HuH-7.5 (cell line): ENCODE results near the gene SH3BGRL2.

ENCODE experiments used
- DNase-seq: peaks from one replicate; pipeline ENCODE4 v3.0.0; 2011; ENCODE audit warnings: low spot score

SH3BGRL2 gene

GRCh38 chr6:79630883-79631692 lies at the start of gene SH3BGRL2:
Gene SH3BGRL2, plus strand, starts transcription at chr6:79631329. Its CDS starts 133 bp downstream, at chr6:79631462.
- DNase-seq = peak; percentile 73

GRCh38 chr6:79584332-79584731 lies 46.8 kb upstream of the SH3BGRL2 start:
- DNase-seq = no peak

- peak; percentile 28 for DNase-seq
Observed at GRCh38 chr6:79586548-79586947, 44.6 kb upstream of the SH3BGRL2 start.

DNA sequence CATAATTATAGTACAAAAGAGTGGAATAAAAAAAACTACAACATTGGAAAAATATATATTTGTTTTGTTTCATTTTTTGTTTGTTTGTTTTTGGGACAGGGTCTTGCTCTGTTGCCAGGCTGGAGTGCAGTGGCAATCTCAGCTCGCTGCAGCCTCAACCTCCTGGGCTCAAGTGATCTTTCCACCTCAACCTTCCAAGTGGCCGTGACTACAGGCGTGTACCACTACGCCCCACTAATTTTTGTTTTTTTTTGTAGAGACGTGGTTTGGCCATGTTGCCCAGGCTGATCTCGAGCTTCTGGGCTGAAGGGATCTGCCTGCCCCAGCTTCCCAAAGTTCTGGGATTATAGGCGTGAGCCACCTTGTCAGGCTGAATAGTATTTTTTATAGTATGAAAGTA lies 41.4 kb upstream of the SH3BGRL2 start:
- DNase-seq = no peak

DNA sequence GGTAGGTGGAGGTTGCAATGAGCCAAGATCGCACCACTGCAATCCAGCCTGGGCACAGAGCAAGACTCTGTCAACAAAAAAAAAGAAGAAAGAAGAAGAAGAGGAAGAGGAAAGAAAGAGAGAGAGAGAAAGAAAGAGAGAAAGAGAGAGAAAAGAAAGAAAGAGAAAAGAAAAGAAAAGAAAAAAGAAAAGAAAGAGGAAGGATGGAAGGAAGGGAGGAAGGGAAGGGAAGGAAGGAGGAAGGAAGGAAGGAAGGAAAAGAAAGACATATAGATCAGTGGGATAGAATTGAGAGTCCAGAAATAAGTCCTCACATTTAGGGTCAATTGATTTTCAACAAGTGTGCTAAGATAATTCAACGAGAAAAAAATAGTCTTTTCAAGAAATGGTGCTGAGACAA lies 34.0 kb upstream of the SH3BGRL2 start:
- no peak for DNase-seq

- no peak for DNase-seq
Observed at GRCh38 chr6:79598012-79598411, 33.1 kb upstream of the SH3BGRL2 start.

- no peak for DNase-seq
Observed at GRCh38 chr6:79599725-79600259, 31.3 kb upstream of the SH3BGRL2 start.

GRCh38 chr6:79600313-79600712 lies 30.8 kb upstream of the SH3BGRL2 start:
- no peak for DNase-seq

- no peak for DNase-seq
Observed at GRCh38 chr6:79600812-79601609, 30.1 kb upstream of the SH3BGRL2 start.

GRCh38 chr6:79602859-79603258 lies 28.3 kb upstream of the SH3BGRL2 start:
- DNase-seq = no peak

DNA sequence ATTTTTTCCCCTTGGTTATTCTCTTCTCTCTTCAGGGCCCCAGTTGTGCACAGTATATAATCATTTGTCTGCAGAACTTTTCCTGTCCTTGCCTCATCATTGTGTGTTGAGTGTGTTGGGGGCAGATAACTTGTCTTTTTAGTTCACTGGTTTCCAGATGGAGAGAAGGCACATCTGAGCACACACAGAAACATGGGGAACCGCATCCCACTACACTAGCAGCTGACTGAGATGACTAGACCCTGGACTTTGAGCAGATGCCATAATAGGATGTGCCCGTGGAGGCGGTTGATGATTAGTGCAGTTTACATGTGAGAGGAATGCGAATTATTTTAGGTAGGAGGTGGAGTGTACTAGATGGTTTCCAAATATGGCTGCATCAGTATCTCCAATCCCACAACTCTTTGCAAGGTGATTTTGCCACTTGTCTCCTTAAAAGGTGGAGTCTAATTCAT lies 26.5 kb upstream of the SH3BGRL2 start:
- DNase-seq = no peak

DNA sequence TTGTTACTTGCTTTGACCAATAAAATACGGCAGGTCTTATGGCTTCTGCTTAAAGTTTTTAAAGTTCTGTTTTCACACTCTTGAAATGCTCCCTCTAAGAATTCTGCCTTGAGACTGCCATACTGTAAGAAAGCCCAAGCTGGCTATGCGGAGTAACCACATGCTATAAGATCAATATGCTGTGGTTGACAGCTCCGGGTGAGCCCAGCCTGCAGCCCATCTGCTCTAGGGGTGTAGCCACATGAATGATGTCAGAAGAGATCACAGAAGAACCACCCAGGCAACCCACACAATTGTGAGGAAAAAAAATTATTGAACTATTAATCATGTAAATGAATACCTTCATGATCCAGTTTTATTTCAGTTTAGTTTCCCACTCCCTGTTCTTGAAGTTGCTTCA lies 26.1 kb upstream of the SH3BGRL2 start:
- DNase-seq = no peak

DNA sequence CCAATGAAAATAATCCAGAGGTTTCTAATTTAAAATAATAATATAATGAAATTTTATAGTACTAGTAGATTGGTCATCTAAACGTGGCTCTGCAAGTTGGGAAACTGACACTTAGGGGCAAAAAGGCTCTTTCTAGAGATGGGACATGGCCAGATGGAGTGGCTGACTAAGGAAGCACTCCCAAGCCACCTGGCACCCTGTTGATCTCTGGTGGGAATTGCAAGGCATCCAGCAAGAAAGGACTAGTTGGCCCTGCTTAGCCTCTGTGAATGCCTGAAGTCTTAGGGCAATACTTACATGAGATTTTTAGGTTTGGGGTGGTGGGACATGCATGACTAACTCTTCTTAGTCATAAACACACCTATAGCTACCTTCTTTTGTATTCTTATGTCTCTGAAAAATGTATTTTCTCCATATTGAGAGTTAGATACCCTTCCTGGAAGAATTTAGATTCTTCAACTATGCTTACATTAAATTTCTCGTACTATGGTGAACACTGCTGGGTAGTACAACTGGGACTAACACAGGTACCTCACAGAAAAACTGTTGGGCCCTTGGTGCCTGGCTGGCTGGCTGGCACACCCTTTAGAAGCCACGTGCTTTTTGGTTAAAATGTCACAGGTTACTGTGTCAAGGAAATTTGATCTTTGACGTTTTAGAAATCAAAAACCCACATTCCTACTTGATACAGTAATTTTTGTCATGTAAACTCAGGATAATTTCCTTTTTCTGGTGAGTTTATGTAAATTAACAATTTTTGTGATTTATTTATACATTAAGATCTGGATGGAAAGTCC lies 25.0 kb upstream of the SH3BGRL2 start:
- no peak for DNase-seq

DNA sequence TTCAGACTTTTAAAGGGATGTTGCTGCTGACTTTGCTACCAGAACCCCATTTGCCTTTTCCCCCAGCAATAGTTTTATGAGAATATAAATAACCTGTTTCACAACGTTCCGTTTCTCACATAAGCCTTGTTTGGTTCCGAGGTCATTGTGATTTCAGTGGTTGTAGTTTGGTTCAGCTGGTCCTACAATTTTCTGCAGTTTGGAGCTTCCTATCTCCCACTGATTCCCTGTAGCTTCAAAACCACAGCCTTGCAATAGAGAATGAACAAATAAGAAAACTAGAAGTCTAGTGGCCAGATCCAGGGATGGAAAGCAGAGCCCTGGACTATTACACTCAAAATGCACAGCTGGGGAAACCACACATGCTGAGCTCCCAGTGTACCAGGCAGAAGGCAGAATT lies 24.1 kb upstream of the SH3BGRL2 start:
- DNase-seq = no peak

DNA sequence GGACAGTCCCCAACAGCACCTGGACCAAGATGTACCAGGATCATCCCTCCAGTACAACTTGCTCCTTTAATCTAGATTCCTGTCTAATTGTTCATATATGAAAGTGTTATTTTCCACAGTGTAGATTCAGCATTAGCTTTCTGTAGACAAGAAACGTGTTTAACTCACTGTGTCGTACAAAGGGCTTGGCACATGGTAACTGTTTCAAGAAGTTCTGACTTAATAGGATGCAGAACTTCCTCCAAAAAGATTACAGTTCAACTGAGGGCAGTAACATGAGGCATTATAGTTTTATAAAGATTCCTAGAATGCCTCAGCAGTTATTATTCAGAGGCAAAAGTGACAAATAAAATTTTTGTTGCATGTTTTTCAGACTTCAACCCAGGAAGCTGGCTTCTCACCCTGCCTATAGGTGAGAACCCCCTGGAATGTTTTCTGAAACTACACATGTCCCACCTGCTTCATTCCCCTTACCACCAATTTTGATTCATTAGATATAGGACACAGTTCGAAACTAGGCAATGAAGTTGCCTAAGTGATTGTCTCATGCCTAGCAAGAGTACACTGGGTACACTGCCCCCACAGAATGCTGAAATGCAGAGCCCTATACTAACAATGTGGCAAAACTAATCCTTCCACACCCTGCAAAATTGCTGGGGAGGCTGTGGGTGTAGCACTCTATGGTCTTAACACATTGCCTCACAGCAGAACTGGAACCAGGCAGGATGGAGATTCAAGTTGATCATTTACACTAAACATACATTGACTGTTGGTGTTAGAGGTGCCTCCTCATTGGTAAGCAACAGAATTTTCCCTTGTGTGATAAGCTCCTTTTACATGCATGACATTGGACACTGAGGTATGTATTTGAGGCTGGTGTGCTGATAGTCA lies 22.6 kb upstream of the SH3BGRL2 start:
- peak; percentile 30 for DNase-seq

GRCh38 chr6:79609225-79609595 lies 21.9 kb upstream of the SH3BGRL2 start:
- DNase-seq = no peak

GRCh38 chr6:79610306-79611009 lies 20.7 kb upstream of the SH3BGRL2 start:
- DNase-seq = no peak

DNA sequence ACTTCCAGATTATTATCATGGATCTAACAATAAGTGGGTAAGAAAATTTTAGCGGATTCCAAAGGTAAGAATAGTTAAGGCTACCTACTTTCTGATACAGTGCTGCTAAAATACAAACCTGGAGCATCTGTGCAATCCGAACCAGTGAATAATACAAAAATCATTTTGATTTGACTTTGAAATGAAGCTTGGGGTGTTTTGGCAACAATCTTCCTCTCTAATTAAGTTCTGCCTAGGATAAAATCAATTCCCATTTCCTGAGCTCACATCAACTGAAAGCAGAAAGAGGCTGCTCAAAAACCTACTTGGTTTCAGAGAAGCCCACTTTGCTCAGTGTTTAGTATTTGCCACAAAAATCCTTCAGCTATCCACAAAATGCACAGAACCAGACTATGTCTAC lies 18.7 kb upstream of the SH3BGRL2 start:
- no peak for DNase-seq

- DNase-seq = no peak
Observed at GRCh38 chr6:79612918-79613317, 18.2 kb upstream of the SH3BGRL2 start.

GRCh38 chr6:79613912-79614311 lies 17.2 kb upstream of the SH3BGRL2 start:
- DNase-seq = no peak
